Skeletal muscle satellite cell (primary cell): ENCODE measurements around the gene ATXN7.

Source experiments
- H3K27me3 ChIP-seq: 2 replicates; pipeline ENCODE4 v1.7.0; 2013; ENCODE audit warnings: low read length; ENCODE audit not compliant: control insufficient read depth, insufficient read depth
- H3K36me3 ChIP-seq: 2 replicates; pipeline ENCODE4 v1.7.0; 2013; ENCODE audit warnings: mild to moderate bottlenecking, control low read depth, low read length; ENCODE audit not compliant: insufficient read depth
- H3K4me1 ChIP-seq: 2 replicates; pipeline ENCODE4 v1.7.0; 2013; ENCODE audit warnings: low read length; ENCODE audit not compliant: control insufficient read depth, insufficient read depth
- H3K4me2 ChIP-seq: 2 replicates; pipeline ENCODE4 v1.7.0; 2013; ENCODE audit warnings: mild to moderate bottlenecking, low read length
- H3K4me3 ChIP-seq: 2 replicates; pipeline ENCODE4 v1.7.0; 2013; ENCODE audit warnings: low read length
- H3K9ac ChIP-seq: 2 replicates; pipeline ENCODE4 v1.7.0; 2013; ENCODE audit warnings: mild to moderate bottlenecking, low read depth, low read length, moderate library complexity
- H3K9me3 ChIP-seq: replicated peaks from 2 replicates; pipeline ENCODE4 v1.7.0; 2013; ENCODE audit warnings: mild to moderate bottlenecking, control low read depth, low read length

The ATXN7 gene

GRCh38 chr3:64019879-64020278 lies 156.2 kb downstream of the ATXN7 start:
- Histone ChIP-seq H3K9me3 (no peaks in the 10 kb centered on the region), H3K4me1 (peaks cover 22% of the 10 kb centered on the region), H3K9ac (no peak overlapping the region), H3K4me2 (no peak overlapping the region), H3K4me3 (no peak overlapping the region), H3K36me3 (peaks cover 50% of the 10 kb centered on the region), H3K27me3 (no peaks in the 10 kb centered on the region)

GRCh38 chr3:64021922-64022321 lies 158.3 kb downstream of the ATXN7 start:
- Histone ChIP-seq H3K9me3 (no peaks in the 10 kb centered on the region), H3K4me1 (peaks cover 17% of the 10 kb centered on the region), H3K9ac (peak overlapping the region; percentile 96), H3K4me3 (peak overlapping the region; percentile 80), H3K4me2 (peak overlapping the region; percentile 92), H3K36me3 (peaks cover 35% of the 10 kb centered on the region), H3K27me3 (no peaks in the 10 kb centered on the region)

- H3K4me1 ChIP-seq = peaks cover 11% of the 10 kb centered on the region
- peaks cover 30% of the 10 kb centered on the region for H3K36me3 ChIP-seq
- H3K4me3 ChIP-seq = peak overlapping the region; percentile 80
- H3K4me2 ChIP-seq = peak overlapping the region; percentile 92
- peak overlapping the region; percentile 96 for H3K9ac ChIP-seq
- no peaks in the 10 kb centered on the region for H3K9me3 ChIP-seq
- H3K27me3 ChIP-seq = peaks cover 5% of the 10 kb centered on the region
These were observed 159.0 kb downstream of the ATXN7 start for GRCh38 chr3:64022451-64023186.

- peaks cover 9% of the 10 kb centered on the region for H3K27me3 ChIP-seq
- peaks cover 11% of the 10 kb centered on the region for H3K4me1 ChIP-seq
- no peaks in the 10 kb centered on the region for H3K9me3 ChIP-seq
- peak within 1 kb of the TSS; percentile 96 for H3K9ac ChIP-seq
- H3K4me2 ChIP-seq = peak within 1 kb of the TSS; percentile 92
- peak within 1 kb of the TSS; percentile 80 for H3K4me3 ChIP-seq
- peaks cover 23% of the 10 kb centered on the region for H3K36me3 ChIP-seq
These were observed 159.7 kb downstream of the ATXN7 start, which contains the start of gene PSMD6 for GRCh38 chr3:64023187-64023860. Gene PSMD6 (minus strand): TSS chr3:64023494. CDS start chr3:64023419, 75 bp downstream.

- Histone ChIP-seq H3K27me3 (peaks cover 13% of the 10 kb centered on the region), H3K4me1 (peaks cover 11% of the 10 kb centered on the region), H3K4me3 (peak overlapping the region; percentile 80), H3K4me2 (peak overlapping the region; percentile 92), H3K9me3 (no peaks in the 10 kb centered on the region), H3K9ac (peak overlapping the region; percentile 96), H3K36me3 (peaks cover 17% of the 10 kb centered on the region)
These were observed 160.2 kb downstream of the ATXN7 start for GRCh38 chr3:64023861-64024223.

- Histone ChIP-seq H3K4me1 (peaks cover 11% of the 10 kb centered on the region), H3K4me3 (no peak overlapping the region), H3K9ac (no peak overlapping the region), H3K9me3 (no peaks in the 10 kb centered on the region), H3K36me3 (no peaks in the 10 kb centered on the region), H3K4me2 (no peak overlapping the region), H3K27me3 (peaks cover 28% of the 10 kb centered on the region)
These were observed 162.7 kb downstream of the ATXN7 start for GRCh38 chr3:64026346-64026745.

GRCh38 chr3:64027658-64028057 lies 164.0 kb downstream of the ATXN7 start:
- no peaks in the 10 kb centered on the region for H3K9me3 ChIP-seq
- no peak overlapping the region for H3K4me2 ChIP-seq
- no peak overlapping the region for H3K4me3 ChIP-seq

GRCh38 chr3:64028754-64029153 lies 165.1 kb downstream of the ATXN7 start:
- no peak overlapping the region for H3K4me2 ChIP-seq
- H3K36me3 ChIP-seq = no peaks in the 10 kb centered on the region
- H3K9ac ChIP-seq = no peak overlapping the region
- H3K4me3 ChIP-seq = no peak overlapping the region
- peaks cover 3% of the 10 kb centered on the region for H3K4me1 ChIP-seq
- H3K9me3 ChIP-seq = no peaks in the 10 kb centered on the region
- peaks cover 28% of the 10 kb centered on the region for H3K27me3 ChIP-seq

More at GRCh38 chr3:64027658-64028057, 164.0 kb downstream of the ATXN7 start:
- peaks cover 28% of the 10 kb centered on the region for H3K27me3 ChIP-seq
- H3K4me1 ChIP-seq = peaks cover 3% of the 10 kb centered on the region
- no peaks in the 10 kb centered on the region for H3K36me3 ChIP-seq
- H3K9ac ChIP-seq = no peak overlapping the region

GRCh38 chr3:64029287-64029686 lies 165.6 kb downstream of the ATXN7 start:
- no peaks in the 10 kb centered on the region for H3K9me3 ChIP-seq

GRCh38 chr3:64030741-64031140 lies 167.1 kb downstream of the ATXN7 start:
- peak overlapping the region; percentile 64 for H3K4me3 ChIP-seq
- peak overlapping the region; percentile 84 for H3K4me2 ChIP-seq
- peaks cover 28% of the 10 kb centered on the region for H3K27me3 ChIP-seq
- H3K36me3 ChIP-seq = no peaks in the 10 kb centered on the region
- H3K9ac ChIP-seq = peak overlapping the region; percentile 12
- peaks cover 3% of the 10 kb centered on the region for H3K4me1 ChIP-seq
- no peaks in the 10 kb centered on the region for H3K9me3 ChIP-seq

More at GRCh38 chr3:64029287-64029686, 165.6 kb downstream of the ATXN7 start:
- no peaks in the 10 kb centered on the region for H3K36me3 ChIP-seq
- no peak overlapping the region for H3K4me3 ChIP-seq
- H3K9ac ChIP-seq = no peak overlapping the region
- H3K4me1 ChIP-seq = peaks cover 3% of the 10 kb centered on the region
- no peak overlapping the region for H3K4me2 ChIP-seq
- peaks cover 28% of the 10 kb centered on the region for H3K27me3 ChIP-seq

GRCh38 chr3:64031540-64032508 lies 168.2 kb downstream of the ATXN7 start:
- peaks cover 28% of the 10 kb centered on the region for H3K27me3 ChIP-seq
- H3K4me1 ChIP-seq = peaks cover 3% of the 10 kb centered on the region
- no peaks in the 10 kb centered on the region for H3K9me3 ChIP-seq
- H3K36me3 ChIP-seq = no peaks in the 10 kb centered on the region
- no peak overlapping the region for H3K4me3 ChIP-seq
- peak overlapping the region; percentile 25 for H3K4me2 ChIP-seq
- H3K9ac ChIP-seq = no peak overlapping the region
